Stimulated activated CD4-positive, alpha-beta T cell treated with anti-CD3 and anti-CD28 coated beads, Interleukin-12 subunit alpha, Interleukin-12 subunit beta, amount 100 ng/mL, for 48 hours (primary cell): ENCODE measurements around the gene CUEDC1.
"Not testable (repeated sequence)": the region's sequence is repeated elsewhere in the genome, so short reads cannot be mapped to it uniquely, and the experiment has no call there.

Source experiments
- DNase-seq, 3 donors: peaks; one replicate each; pipeline ENCODE4 v3.0.0-alpha.2; 2020; ENCODE audit warnings: low read depth in 2 of 3, low spot score in 1 of 3

The CUEDC1 gene

DNA sequence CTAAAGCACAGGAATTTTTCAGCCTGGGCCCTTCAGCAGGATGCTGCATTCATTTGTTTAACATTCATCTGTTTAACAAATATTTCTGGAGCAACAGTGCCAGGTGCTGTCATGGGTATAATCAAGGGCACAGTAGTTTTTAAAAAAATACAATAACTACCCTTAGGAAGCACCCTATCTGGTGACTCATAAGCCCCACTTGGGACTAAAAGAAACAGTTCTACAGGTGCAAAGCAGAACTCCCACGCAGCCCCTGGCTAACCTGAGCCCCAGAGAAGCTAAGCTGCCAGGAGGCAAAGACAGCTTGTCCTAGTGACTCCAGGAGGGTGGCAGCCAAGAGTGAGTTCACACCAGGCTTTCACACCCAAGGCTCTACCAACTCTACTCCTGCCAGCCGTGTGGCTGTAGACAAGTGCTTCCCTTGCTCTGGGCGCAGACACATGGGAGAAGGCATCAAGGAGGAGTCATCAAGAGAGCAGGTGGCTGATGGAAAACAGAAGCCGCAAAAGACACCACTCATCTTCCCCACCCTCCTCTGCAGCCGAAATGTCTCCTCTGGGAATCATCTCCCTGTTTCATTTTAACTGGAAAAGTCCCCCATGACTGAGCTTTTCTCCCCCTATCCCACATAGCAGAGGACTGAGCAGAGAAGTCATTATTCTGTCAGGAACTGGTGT lies 14.4 kb downstream of the CUEDC1 start:
- DNase-seq = no peak

DNA sequence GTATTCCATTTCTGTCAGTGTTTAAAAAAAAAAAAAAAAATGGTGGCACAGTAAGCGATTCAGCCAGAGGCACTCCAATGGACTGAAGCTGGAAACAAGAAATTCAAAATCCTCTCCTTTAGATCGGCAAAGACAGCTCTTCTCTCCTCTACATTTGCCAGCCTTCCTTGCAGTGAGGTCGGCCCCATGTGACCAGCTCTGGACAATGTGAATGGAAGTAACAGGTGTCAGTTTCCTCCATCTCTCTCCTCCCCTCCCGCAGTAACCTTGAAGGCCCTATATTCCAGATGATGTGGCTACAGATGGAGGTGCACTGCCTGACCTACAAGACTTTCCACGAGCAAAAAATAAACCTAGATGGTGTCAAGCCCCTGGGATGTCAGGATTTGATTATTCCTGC lies 15.0 kb downstream of the CUEDC1 start:
- no peak for DNase-seq

DNA sequence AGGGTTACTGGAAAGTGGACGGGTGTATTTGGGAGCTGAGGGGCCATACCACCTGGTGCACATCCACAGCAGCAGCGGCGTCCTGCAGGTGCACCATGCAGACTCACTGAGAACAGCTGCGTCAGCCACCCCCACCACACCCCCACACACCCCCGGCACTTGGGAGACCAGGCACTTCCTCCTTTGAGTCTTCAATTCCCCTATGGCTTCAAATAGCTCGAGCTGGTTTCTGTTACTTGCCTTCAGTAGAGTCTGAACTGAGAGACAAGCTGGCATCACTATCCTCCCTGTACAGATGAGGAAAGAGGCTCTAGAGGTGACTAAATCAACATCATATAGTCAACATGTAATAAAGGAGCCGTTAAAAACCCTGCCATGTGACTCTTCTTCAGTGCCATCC lies 15.4 kb downstream of the CUEDC1 start:
- DNase-seq = no peak

- DNase-seq = no peak
Observed at GRCh38 chr17:57938061-57938502, 17.1 kb downstream of the CUEDC1 start.

DNA sequence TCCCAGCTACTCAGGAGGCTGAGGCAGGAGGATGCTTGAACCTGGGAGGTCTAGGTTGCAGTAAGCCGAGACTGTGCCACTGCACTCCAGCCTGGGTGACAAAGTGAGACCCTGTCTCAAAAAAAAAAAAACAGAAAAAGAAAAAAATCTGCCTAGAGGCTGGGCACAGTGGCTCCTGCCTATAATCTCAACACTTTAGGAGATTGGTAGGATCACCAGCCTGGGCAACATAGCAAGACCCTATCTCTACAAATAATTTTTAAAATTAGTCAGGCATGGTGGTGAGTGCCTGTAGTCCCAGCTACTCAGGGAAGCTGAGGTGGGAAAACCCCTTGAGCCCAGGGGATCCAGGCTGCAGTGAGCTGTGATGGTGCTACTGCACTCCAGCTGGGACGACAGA lies 17.7 kb downstream of the CUEDC1 start:
- DNase-seq = no peak

- DNase-seq = no peak
Observed at GRCh38 chr17:57935833-57936807, 19.1 kb downstream of the CUEDC1 start.

DNA sequence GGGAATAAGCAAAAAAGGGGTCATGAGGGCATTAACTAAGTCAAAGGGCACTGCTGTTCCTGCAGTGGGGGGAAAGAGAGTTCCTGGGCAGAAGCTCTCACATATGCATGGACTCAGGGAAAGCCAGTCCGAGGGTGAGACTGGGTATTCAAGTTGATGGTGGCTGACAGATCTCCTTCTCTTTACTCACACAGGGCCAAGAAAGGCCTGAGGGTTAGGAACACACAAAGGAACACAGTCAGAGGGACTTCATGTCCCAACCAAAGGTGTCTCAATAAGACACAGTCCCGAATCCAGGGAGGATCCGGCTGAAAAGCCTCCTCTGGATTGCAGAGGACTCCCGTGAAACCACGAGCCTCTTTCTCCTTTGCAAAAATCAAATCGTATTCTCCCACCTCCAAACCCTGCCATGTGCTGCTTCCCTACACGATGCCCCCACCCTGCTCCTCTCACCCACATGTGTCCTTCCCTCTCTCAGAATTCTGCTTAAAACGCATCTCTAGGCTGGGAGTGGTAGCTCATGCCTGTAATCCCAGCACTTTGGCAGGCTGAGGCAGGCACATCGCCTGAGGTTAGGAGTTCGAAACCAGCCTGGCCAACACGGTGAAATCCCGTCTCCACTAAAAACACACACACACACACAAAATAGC lies 23.6 kb downstream of the CUEDC1 start:
- DNase-seq = no peak

- DNase-seq = no peak
Observed at GRCh38 chr17:57930239-57930638, 25.0 kb downstream of the CUEDC1 start.

GRCh38 chr17:57929386-57929785 lies 25.8 kb downstream of the CUEDC1 start:
- DNase-seq = no peak

DNA sequence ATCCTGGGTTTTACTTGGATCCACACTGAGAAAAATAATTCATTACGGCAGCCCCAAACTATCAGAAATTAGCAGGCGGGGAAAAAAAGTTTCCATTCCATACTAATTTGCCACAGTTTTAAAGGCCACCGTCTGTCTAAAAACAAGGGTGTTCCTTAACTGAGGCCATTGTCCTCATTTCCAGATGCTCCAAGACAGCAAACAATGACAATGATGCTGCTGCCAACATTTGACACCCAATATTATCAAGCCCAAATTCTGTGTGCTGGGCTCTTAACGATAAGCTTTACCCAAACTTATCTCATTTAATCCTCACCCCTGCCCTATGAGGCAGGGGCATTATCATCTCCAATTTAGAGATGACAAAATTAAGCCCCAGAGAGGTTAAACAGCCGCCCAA lies 26.3 kb downstream of the CUEDC1 start:
- DNase-seq = no peak

DNA sequence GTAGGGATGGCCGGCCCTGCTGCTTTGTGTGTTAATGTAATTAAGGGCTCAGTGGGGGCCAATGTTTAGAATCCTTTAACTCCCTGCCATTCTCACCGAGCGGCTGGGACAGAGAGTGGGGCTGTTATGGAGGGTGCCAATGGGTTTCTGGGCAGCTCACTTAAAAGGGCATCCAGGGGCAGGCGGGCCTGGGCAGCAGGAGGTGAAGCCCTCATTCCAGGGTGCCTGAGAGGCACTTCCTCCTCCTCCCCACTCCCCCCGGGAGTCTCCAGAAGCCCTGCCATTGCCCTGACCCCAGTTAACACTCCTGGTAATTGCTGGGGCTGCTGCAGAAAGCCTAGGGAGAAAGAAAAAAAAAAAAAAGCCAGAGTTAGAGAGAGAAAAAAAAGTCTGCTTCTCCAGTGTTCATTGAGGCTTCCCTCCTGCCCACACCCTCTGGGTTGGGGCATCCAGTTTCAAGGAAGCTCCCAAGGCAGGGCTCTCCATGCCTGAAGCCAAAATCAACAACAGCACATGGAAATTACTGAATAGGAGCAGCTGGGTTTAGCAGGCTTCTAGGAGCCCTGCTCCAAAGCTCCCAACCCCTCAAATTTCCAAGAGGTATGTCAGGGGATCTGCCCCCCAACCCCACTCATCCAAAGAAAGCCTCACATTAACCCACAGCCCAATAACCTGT lies 28.0 kb downstream of the CUEDC1 start:
- DNase-seq = no peak

GRCh38 chr17:57926723-57927047 lies 28.5 kb downstream of the CUEDC1 start:
- no peak for DNase-seq

DNA sequence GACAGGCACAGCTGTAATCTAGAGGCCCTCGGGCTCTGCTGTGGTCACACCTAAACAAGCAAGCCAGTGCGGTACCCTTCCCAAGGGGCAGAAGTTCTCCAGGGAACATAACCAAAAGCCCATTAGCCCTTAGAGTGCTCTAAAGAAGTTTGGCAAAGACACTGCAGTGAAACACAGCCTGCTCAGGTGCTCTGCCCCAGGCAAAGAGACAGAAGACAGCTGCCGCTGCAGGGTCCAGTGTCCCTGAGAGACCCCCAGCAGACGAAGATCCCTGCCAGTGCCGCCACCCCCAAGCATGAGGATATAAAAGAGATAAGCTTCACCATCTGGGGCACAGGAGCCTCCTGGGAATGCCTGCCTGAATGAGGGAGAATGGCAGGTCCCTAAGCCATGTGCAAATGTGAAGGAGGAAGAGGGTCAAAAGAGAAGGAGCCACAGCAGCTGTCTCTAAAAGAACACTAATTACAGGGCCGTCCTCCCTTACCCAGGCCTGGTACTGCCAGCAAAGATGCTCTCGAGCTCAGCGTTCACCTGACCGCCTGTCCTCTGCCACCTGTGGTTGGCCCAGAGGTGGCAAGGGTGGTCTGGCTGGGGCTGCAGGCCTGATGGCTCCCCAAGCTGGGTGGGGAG lies 29.7 kb downstream of the CUEDC1 start:
- no peak for DNase-seq

DNA sequence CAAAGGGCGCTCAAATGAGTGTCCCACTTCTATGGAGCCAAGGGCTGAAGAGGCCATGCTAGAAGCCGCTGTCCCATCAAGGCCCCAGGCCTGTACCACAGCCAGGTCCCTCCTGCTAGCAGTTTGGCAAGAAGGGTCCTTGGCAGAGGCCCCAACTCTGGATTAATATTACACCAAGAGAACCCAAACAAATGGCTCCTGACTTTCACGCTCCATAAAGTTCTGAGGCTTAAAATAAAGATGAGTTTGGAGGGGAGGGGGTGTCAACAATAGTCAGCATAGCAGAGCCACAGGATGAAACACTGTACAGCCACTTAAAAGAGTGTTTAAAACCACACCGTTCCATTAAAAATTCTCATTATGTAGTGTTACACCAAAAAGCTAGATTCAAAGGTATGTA lies 30.5 kb downstream of the CUEDC1 start:
- no peak for DNase-seq

DNA sequence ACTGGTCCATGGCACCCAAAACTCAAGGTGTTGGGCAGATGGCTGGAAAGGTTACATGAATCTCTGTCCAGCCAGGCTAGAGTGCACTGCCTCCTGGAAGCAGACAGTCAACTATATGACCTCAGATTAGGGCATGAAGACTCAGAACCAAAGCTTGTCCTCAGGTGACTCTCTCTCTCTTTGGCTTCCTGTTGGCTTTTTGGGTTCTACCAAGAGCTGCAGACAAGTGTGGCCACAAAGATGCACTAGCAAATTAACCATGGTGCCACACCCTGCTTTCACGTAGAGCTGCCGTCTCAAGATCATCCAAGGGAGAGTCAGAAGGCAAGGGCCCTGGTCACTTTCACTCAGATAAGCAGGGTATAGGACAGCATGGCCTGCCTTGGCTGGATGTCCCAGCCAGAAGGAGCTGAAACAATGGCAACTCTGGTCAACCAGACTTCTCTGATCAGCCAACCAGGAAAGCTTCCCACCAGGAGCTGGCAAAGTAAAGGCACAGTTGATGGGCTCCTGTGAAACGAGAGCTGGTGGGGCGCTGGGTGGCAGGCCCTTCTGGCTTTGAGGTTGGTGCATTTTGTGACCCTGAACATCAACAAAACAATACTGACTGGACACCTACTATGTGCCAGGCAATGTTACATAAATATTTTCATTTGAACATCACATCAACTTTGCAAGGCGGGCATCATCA lies 31.9 kb downstream of the CUEDC1 start:
- no peak for DNase-seq

- not testable (repeated sequence) for DNase-seq
Observed at GRCh38 chr17:57922745-57923144, 32.5 kb downstream of the CUEDC1 start.

DNA sequence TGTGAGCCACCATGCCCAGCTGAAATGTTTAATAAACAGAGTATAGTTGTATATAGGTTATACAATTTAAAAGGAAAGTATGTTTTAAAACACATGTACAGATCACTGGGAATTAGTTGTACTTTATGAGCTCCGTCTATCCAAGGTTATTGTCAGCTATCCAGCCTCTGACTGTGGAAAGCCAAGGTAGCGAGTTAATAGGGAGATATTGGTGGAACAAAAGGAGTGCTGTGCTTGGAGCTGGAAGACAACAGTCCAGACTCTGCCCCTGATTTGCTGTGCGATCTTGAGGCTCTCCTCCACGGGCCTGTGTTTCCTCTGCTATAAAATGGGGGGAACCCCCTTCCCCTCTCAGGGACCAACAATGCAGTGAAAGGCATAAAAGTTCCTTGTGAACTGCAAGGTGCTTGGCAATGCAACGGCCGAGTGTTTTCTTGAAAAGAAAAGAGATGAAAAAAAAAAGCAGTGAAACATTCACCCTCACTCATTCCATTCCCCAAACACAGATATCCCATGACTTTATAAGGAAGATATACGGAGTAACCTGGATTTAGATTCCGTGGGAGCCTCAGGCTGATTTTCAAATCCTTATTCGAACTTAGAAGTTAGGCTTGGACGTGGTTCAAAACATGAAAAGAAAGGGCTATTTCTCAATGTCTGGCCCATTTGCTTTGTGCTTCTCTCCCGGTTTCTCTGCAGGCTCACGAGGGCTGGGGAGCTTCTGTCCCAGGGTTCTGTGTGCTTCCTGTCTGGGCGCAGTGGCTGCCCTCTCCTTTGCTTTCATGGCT lies 34.1 kb downstream of the CUEDC1 start:
- DNase-seq = no peak

DNA sequence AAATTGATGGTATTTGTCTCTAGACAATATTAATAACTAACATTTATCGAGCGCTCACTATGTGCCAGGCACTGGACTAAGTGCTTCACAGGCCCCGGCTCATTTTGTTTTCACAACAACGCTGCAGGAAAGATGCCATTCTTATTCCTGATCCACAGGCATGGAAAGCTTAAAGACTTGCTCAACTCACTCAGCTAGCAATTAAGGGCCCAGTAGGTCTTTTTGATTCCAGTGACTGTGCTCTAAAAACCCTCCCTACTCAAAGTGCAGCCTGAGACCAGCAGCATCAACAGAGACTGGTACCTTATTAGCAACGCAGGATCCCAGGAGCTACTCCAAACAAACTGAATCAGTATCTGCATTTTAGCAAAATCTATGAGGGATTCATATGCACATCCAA lies 35.3 kb downstream of the CUEDC1 start:
- no peak for DNase-seq

- DNase-seq = no peak
Observed at GRCh38 chr17:57918017-57918895, 37.0 kb downstream of the CUEDC1 start.
